Loucy (cell line): Measurements from ENCODE around the gene CNTN2.

Experiments
- CTCF ChIP-seq: fragments of 200-600 bp; sonication (generic); conservative IDR thresholded peaks from 2 replicates; pipeline ENCODE4 v1.5.1; 2014; ENCODE audit warnings: mild to moderate bottlenecking, antibody characterized with exemption, low read length
- EZH2phosphoT487 ChIP-seq: fragments of 200-600 bp; IDR thresholded peaks from 2 replicates; pipeline ENCODE4 v1.6.1; 2018; ENCODE audit warnings: antibody characterized with exemption, mild to moderate bottlenecking, moderate library complexity, borderline replicate concordance

GRCh38 chr1:205038132-205038786, 4.8 kb upstream of the CNTN2 start:
- TF ChIP-seq CTCF (no peak), EZH2phosphoT487 (no peak)
